DND-41 (cell line): Measurements from ENCODE around the gene DCAF10.

Experiments used
- EZH2 ChIP-seq: IDR thresholded peaks from 3 replicates; pipeline ENCODE4 v1.6.1; 2012; ENCODE audit warnings: borderline replicate concordance, low read depth, mild to moderate bottlenecking, moderate library complexity, low read length, inconsistent platforms; ENCODE audit not compliant: severe bottlenecking
- TF ChIP-seq, protein P1 (sequence below): IDR thresholded peaks from 2 replicates; pipeline ENCODE4 v1.5.1; 2012; ENCODE audit warnings: borderline replicate concordance, low read length, moderate library complexity, mild to moderate bottlenecking; ENCODE audit not compliant: poor library complexity, severe bottlenecking; ENCODE audit errors: extremely low read depth

- TF ChIP-seq, protein P1, sequence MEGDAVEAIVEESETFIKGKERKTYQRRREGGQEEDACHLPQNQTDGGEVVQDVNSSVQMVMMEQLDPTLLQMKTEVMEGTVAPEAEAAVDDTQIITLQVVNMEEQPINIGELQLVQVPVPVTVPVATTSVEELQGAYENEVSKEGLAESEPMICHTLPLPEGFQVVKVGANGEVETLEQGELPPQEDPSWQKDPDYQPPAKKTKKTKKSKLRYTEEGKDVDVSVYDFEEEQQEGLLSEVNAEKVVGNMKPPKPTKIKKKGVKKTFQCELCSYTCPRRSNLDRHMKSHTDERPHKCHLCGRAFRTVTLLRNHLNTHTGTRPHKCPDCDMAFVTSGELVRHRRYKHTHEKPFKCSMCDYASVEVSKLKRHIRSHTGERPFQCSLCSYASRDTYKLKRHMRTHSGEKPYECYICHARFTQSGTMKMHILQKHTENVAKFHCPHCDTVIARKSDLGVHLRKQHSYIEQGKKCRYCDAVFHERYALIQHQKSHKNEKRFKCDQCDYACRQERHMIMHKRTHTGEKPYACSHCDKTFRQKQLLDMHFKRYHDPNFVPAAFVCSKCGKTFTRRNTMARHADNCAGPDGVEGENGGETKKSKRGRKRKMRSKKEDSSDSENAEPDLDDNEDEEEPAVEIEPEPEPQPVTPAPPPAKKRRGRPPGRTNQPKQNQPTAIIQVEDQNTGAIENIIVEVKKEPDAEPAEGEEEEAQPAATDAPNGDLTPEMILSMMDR = no peak
- TF ChIP-seq EZH2 = no peak
Measured at GRCh38 chr9:37908698-37909186, 108.1 kb downstream of the DCAF10 start.
